Sigmoid colon (tissue), 4 donors: ENCODE results near the gene ENAM.

Source experiments
- EP300 ChIP-seq, 4 donors: sonication (generic); formaldehyde crosslinking; IDR thresholded peaks; one replicate each; pipeline ENCODE4 v1.6.1; 2017; ENCODE audit warnings: antibody characterized with exemption in 4 of 4
- POLR2A ChIP-seq, 2 donors: fragments of 450-650 bp; IDR thresholded peaks; one replicate each; pipeline ENCODE4 v1.6.1; 2016; ENCODE audit warnings: antibody characterized with exemption in 2 of 2, mild to moderate bottlenecking in 2 of 2, moderate library complexity in 2 of 2
- POLR2AphosphoS5 ChIP-seq, 4 donors: sonication (generic); formaldehyde crosslinking; IDR thresholded peaks; one replicate each; pipeline ENCODE4 v1.6.1; 2017; ENCODE audit warnings: antibody characterized with exemption in 4 of 4
- TF ChIP-seq, protein P1 (sequence below), 4 experiments: fragments of 450-650 bp in 3 of 4; fragments of 200-600 bp in 1 of 4; IDR thresholded peaks; one replicate each; pipeline ENCODE4 v1.5.1; 2016 to 2019; ENCODE audit warnings: antibody characterized with exemption in 4 of 4, mild to moderate bottlenecking in 3 of 4, moderate library complexity in 2 of 4

- TF ChIP-seq, protein P1, sequence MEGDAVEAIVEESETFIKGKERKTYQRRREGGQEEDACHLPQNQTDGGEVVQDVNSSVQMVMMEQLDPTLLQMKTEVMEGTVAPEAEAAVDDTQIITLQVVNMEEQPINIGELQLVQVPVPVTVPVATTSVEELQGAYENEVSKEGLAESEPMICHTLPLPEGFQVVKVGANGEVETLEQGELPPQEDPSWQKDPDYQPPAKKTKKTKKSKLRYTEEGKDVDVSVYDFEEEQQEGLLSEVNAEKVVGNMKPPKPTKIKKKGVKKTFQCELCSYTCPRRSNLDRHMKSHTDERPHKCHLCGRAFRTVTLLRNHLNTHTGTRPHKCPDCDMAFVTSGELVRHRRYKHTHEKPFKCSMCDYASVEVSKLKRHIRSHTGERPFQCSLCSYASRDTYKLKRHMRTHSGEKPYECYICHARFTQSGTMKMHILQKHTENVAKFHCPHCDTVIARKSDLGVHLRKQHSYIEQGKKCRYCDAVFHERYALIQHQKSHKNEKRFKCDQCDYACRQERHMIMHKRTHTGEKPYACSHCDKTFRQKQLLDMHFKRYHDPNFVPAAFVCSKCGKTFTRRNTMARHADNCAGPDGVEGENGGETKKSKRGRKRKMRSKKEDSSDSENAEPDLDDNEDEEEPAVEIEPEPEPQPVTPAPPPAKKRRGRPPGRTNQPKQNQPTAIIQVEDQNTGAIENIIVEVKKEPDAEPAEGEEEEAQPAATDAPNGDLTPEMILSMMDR (IDR thresholded peaks at IDR 0.05) = no peak
- TF ChIP-seq POLR2AphosphoS5 (IDR thresholded peaks at IDR 0.05) = no peak
- TF ChIP-seq EP300 (IDR thresholded peaks at IDR 0.05) = no peak
- TF ChIP-seq POLR2A (IDR thresholded peaks at IDR 0.05) = no peak
Measured at GRCh38 chr4:70680934-70681333, 52.4 kb downstream of the ENAM start.
